Adrenal gland (tissue), 12 donors: ENCODE data around the gene PHC2. TPM values are rescaled to one million over a fixed set of nuclear protein-coding genes. Genes with fewer than 3 reads are reported as not detected.

Experiments
- DNase-seq, 7 donors: peaks; one replicate each; pipeline ENCODE4 v3.0.0-alpha.2; 2019 to 2020
- H3K27ac ChIP-seq, 5 donors: fragments of 200-600 bp; sonication (generic) in 4 of 5; 1 replicate in 3 of 5; 2 replicates in 2 of 5; pipeline versions ENCODE4 v1.5.1 to v1.8.0; 2016 to 2020; ENCODE audit warnings: mild to moderate bottlenecking in 1 of 5
- H3K27me3 ChIP-seq: fragments of 200-600 bp; 2 replicates; pipeline ENCODE4 v1.8.0; 2021
- H3K36me3 ChIP-seq, 2 donors: fragments of 200-600 bp; replicated peaks in 1 of 2; 1 replicate in 1 of 2; 2 replicates in 1 of 2; pipeline versions ENCODE4 v1.5.1 to v1.8.0; 2018 to 2022
- H3K4me1 ChIP-seq, 2 donors: fragments of 200-600 bp; replicated peaks in 1 of 2; 1 replicate in 1 of 2; 2 replicates in 1 of 2; pipeline versions ENCODE4 v1.5.1 to v1.8.0; 2018 to 2021
- H3K4me3 ChIP-seq, 4 donors: fragments of 200-600 bp; sonication (generic) in 3 of 4; one replicate each; pipeline ENCODE4 v1.5.1; 2016 to 2018
- H3K9me3 ChIP-seq, 3 donors: fragments of 200-600 bp; sonication (generic) in 1 of 3; replicated peaks in 1 of 3; 1 replicate in 2 of 3; 2 replicates in 1 of 3; pipeline versions ENCODE4 v1.5.1 to v1.8.0; 2016 to 2021
- POLR2A ChIP-seq, 2 donors: fragments of 450-650 bp; IDR thresholded peaks; one replicate each; pipeline ENCODE4 v1.6.1; 2017; ENCODE audit warnings: antibody characterized with exemption in 2 of 2, mild to moderate bottlenecking in 2 of 2, moderate library complexity in 1 of 2
- WGBS, 4 donors: extraction: QIAGEN DNeasy Blood & Tissue Kit in 2 of 4; methylation state at CpG; one replicate each; pipeline versions ENCODE4 v1.1.5 to v1.1.7; 2013 to 2017; 5-methylcytosine and 5-hydroxymethylcytosine counted together
- intact Hi-C, 2 donors: fragments of 100-400 bp; cut with DNase I; formaldehyde crosslinking; loops; one replicate each; pipeline versions ENCODE4 v1.14.1 to v1.15.0; 2022 to 2023
- polyA plus RNA-seq, 3 donors: library from polyadenylated mRNA; stranded (reverse); fragments of 200-250 nt in 2 of 3; fragments of 350-450 nt in 1 of 3; fragmentation: Illumina TruSeq in 1 of 3; extraction: RNeasy Lipid Tissue Mini Kit (QIAGEN cat#74804) in 1 of 3; gene quantifications; one replicate each; pipeline ENCODE4 v1.2.3, GENCODE V29; 2013 to 2014
- total RNA-seq, 9 donors: library from RNA; depleted of rRNA in 4 of 9; stranded (reverse); fragments of >200 nt in 4 of 9; fragments of 120-200 nt in 1 of 9; fragmentation: NEBNext Ultra II Directional in 1 of 9; extraction: Animal tissue kit (Norgen Biotek cat#: 25700) in 1 of 9; gene quantifications; one replicate each; pipeline versions ENCODE4 v1.1.0 to v1.2.4, GENCODE V29; 2013 to 2023
- TF ChIP-seq, protein P1 (sequence below), 6 experiments: fragments of 450-650 bp in 4 of 6; fragments of 200-600 bp in 2 of 6; sonication (generic) in 1 of 6; IDR thresholded peaks; 1 replicate in 5 of 6; 2 replicates in 1 of 6; pipeline versions ENCODE4 v1.5.1 to v1.8.0; 2016 to 2021; ENCODE audit warnings: antibody characterized with exemption in 6 of 6, mild to moderate bottlenecking in 2 of 6, moderate library complexity in 1 of 6
- donor health status: healthy with polysubstance abuse.
- donor health status: Bipolar disorder and iron deficiency.
- donor health status: DM: yes; HTN: yes; CAD: no.
- donor health status: DM: no; HTN: no; CAD: no.
- donor health status: DM: no; HTN: no; CAD: no.
- donor health status: DM: yes; HTN: yes; CAD: no.

The PHC2 gene
- total and polyA plus RNA-seq, 12 donors = 24.9 to 164 (median 112) TPM

DNA sequence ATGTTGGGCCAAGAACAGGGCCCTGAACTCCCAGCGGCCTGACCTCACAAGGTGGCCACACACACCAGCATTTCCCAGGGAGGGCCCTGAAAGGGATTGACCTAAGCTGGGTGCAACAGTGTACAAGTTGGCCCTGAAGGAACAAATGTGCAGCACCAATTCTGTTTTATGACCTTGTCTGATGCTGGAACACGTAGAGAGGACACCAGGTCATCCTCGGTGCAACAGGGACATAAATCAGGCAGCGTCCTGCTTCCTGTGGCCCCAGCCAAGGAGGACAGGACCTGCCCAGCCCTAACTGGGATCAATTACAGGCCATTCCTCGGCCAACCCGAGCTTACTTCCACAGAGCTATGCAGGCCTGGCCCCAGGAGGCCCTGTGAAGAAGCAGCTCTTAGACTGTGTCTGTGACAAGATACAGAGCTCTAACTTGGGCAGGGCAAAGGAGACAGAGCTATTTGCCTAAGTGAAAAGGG is 12.8 kb upstream of the PHC2 start:
- peak overlapping the region; percentile 43 to 86 (median 64) for H3K27ac ChIP-seq
- intact Hi-C loops = no loop called here

DNA sequence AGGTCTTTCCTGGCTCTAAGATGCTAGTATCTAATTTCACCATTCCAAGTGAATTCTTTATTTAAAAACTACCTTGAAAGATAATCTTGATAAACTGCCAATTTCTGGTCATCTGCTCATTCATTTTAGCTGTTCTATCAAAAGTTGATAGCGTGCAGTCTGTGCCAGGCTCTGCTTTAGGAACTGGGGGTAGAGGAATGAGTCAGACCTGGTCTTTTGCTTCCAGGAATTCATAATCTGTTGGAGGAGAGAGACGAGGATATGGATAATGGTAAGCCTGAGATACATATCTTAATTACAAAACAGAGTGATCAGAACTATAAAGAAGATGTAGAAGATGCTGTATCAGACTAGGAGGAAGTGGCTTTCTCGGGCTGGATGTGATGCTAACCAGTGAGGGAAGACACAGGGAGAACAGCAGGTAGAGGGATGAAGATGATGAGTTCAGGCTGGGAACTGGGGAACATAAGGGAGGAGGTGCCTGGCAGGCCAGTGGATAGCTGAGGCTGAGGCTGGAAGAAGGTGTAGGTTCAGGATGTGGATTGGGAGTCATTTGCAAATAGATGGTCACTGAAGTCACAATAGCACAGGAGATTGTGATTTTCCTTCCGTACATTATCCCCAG is 12.3 kb upstream of the PHC2 start:
- intact Hi-C loops = no loop called here
- WGBS, 4 donors = 18 to 24% (median 20%) methylated on average over 4 of the region's 4 CpGs
- H3K4me3 ChIP-seq = no peak overlapping the region
- TF ChIP-seq, protein P1, sequence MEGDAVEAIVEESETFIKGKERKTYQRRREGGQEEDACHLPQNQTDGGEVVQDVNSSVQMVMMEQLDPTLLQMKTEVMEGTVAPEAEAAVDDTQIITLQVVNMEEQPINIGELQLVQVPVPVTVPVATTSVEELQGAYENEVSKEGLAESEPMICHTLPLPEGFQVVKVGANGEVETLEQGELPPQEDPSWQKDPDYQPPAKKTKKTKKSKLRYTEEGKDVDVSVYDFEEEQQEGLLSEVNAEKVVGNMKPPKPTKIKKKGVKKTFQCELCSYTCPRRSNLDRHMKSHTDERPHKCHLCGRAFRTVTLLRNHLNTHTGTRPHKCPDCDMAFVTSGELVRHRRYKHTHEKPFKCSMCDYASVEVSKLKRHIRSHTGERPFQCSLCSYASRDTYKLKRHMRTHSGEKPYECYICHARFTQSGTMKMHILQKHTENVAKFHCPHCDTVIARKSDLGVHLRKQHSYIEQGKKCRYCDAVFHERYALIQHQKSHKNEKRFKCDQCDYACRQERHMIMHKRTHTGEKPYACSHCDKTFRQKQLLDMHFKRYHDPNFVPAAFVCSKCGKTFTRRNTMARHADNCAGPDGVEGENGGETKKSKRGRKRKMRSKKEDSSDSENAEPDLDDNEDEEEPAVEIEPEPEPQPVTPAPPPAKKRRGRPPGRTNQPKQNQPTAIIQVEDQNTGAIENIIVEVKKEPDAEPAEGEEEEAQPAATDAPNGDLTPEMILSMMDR (IDR thresholded peaks at IDR 0.05) = no peak
- TF ChIP-seq POLR2A (IDR thresholded peaks at IDR 0.05) = no peak
- peaks cover 18 to 31% of the 10 kb centered on the region in 2 donors for H3K4me1 ChIP-seq
- no peaks in the 10 kb centered on the region for H3K36me3 ChIP-seq
- H3K27ac ChIP-seq = peak overlapping the region in 4 of 5 donors; percentile 58 to 86 (median 67)
- H3K9me3 ChIP-seq = no peaks in the 10 kb centered on the region
- H3K27me3 ChIP-seq = no peaks in the 10 kb centered on the region
- peak in 6 of 7 donors; percentile 37 to 77 (median 70) for DNase-seq

More for the DNA sequence above, 12.8 kb upstream of the PHC2 start:
- no peaks in the 10 kb centered on the region for H3K36me3 ChIP-seq
- H3K9me3 ChIP-seq = no peaks in the 10 kb centered on the region
- TF ChIP-seq, protein P1 (IDR thresholded peaks at IDR 0.05) = no peak
- peak in 1 of 2 donors; percentile 45 for TF ChIP-seq POLR2A (IDR thresholded peaks at IDR 0.05)
- no peak overlapping the region for H3K4me3 ChIP-seq
- peaks cover 18 to 31% of the 10 kb centered on the region in 2 donors for H3K4me1 ChIP-seq
- WGBS, 4 donors = 0 to 33% (median 21%) methylated on average over 1 to 6 of the region's 6 CpGs
- no peaks in the 10 kb centered on the region for H3K27me3 ChIP-seq
- DNase-seq = peak; percentile 65 to 95 (median 90)

DNA sequence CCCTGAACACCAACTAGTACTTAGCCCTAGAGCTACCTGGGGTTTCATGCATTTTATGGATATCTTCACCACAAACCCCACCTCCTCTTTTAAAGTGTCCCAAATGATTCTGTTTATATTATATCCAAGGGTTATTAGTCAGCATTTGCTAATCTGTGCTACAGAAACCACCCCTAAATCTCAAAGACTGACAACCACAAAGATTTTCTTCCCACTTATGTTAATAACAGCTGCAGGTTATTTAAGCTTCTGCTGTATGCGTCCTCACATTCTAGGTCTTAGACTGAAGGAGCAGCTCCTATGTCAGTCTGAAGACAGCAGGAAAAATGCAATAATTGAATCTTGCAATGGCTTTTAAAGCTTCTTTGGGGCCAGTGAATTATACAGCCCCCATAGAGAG is 11.2 kb upstream of the PHC2 start:
- no peaks in the 10 kb centered on the region for H3K9me3 ChIP-seq
- no peak overlapping the region for H3K4me3 ChIP-seq
- TF ChIP-seq POLR2A (IDR thresholded peaks at IDR 0.05) = no peak
- TF ChIP-seq, protein P1 (IDR thresholded peaks at IDR 0.05) = no peak
- no peak for DNase-seq
- intact Hi-C loops = no loop called here
- H3K36me3 ChIP-seq = no peaks in the 10 kb centered on the region
- H3K27me3 ChIP-seq = no peaks in the 10 kb centered on the region
- H3K4me1 ChIP-seq = peaks cover 18 to 37% of the 10 kb centered on the region in 2 donors
- H3K27ac ChIP-seq = peak overlapping the region in 1 of 5 donors; percentile 64
- WGBS, 4 donors = 86 to 91% (median 87%) methylated on average over 1 of the region's 1 CpG

DNA sequence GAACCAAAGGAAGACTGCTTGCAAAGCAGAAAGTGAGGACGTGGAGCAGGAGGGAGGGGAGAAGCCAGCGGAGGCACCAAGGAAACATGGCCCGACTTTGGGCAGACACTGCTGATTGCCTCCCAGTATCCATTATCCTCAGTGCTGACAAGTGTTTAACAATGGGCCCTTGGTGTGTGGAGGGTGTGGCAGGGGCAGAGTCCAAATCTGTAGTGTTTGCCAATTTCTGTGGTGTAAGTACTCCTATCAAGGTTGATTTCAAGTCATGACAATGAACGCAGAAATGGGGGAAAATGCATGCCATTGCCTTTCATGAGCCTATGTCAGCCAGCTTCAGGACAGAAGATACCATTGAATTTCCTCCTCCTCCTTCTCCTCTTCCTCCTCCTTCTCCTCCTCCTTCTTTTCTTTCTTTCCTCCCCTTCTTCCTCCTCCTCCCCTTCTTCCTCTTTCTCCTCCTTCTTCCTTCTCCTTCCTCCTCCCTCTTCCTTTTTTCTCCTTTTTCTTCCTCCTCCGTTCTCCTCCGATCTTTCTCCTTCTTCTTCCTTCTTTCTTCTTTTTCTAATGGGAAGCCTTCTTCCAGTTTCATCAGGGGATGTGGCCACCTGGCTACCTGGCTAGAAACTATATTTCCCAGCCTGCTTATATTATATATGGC is 10.3 kb upstream of the PHC2 start:
- no peaks in the 10 kb centered on the region for H3K36me3 ChIP-seq
- H3K9me3 ChIP-seq = no peaks in the 10 kb centered on the region
- no peak overlapping the region for H3K4me3 ChIP-seq
- H3K27ac ChIP-seq = no peak overlapping the region
- H3K4me1 ChIP-seq = peaks cover 18 to 40% of the 10 kb centered on the region in 2 donors
- TF ChIP-seq, protein P1 (IDR thresholded peaks at IDR 0.05) = no peak
- TF ChIP-seq POLR2A (IDR thresholded peaks at IDR 0.05) = no peak
- H3K27me3 ChIP-seq = no peaks in the 10 kb centered on the region
- intact Hi-C loops = no loop called here
- 77 to 88% (median 81%) methylated on average over 6 of the region's 6 CpGs for WGBS, 4 donors
- no peak for DNase-seq
